Stimulated activated CD4-positive, alpha-beta T cell treated with anti-CD3 and anti-CD28 coated beads, Interleukin-1b, Interleukin-23, amount 100 ng/mL, for 24 hours (primary cell): ENCODE results near the gene HSP90AB1.
A peak's percentile ranks its signal among the peaks of the same experiment; 100 is the strongest.

Experiments
- DNase-seq, 4 experiments: peaks; one replicate each; pipeline ENCODE4 v3.0.0-alpha.2; 2020; ENCODE audit warnings: low read depth in 4 of 4, low spot score in 1 of 4

HSP90AB1 gene

GRCh38 chr6:44235269-44235668 lies 11.6 kb upstream of the HSP90AB1 start:
- DNase-seq, result no peak

GRCh38 chr6:44235891-44236516 lies 10.9 kb upstream of the HSP90AB1 start:
- DNase-seq, result no peak

GRCh38 chr6:44237021-44237812 lies 9.7 kb upstream of the HSP90AB1 start:
- DNase-seq, result peak in 1 of 4 experiments; percentile 67

GRCh38 chr6:44237813-44238433 lies 9.0 kb upstream of the HSP90AB1 start:
- peak in 3 of 4 experiments; percentile 60 to 72 (median 67) for DNase-seq

- DNase-seq, result no peak
These were observed 8.1 kb upstream of the HSP90AB1 start for GRCh38 chr6:44238687-44239350.

- no peak for DNase-seq
These were observed 3.6 kb upstream of the HSP90AB1 start for GRCh38 chr6:44243345-44243744.

- DNase-seq, result no peak
These were observed 1.4 kb upstream of the HSP90AB1 start for GRCh38 chr6:44245391-44245911.

GRCh38 chr6:44245912-44246662 lies 814 bp upstream of the HSP90AB1 start:
- DNase-seq, result peak; percentile 73 to 85 (median 80)

- peak; percentile 68 to 79 (median 76) for DNase-seq
These were observed 719 bp downstream of the HSP90AB1 start for GRCh38 chr6:44247338-44248302.

- DNase-seq, result no peak
These were observed 1.7 kb downstream of the HSP90AB1 start for GRCh38 chr6:44248579-44248978.

GRCh38 chr6:44249082-44249748 lies 2.3 kb downstream of the HSP90AB1 start:
- no peak for DNase-seq

- DNase-seq, result no peak
These were observed 3.3 kb downstream of the HSP90AB1 start for GRCh38 chr6:44250067-44250717.

- DNase-seq, result no peak
These were observed 3.8 kb downstream of the HSP90AB1 start for GRCh38 chr6:44250718-44251123.

- no peak for DNase-seq
These were observed 4.9 kb downstream of the HSP90AB1 start for GRCh38 chr6:44251576-44252524.

GRCh38 chr6:44253307-44254101 lies 6.6 kb downstream of the HSP90AB1 start:
- DNase-seq, result peak in 1 of 4 experiments; percentile 56
